GM23248 (cell line): ENCODE data around the gene FCGR2B. TPM values are rescaled to one million over a fixed set of nuclear protein-coding genes. Genes with fewer than 3 reads are reported as not detected.
"Not testable (repeated sequence)": the region's sequence is repeated elsewhere in the genome, so short reads cannot be mapped to it uniquely, and the experiment has no call there.

ENCODE experiments used
- DNase-seq: peaks from one replicate; pipeline ENCODE4 v3.0.0-alpha.2; 2015
- H2AFZ ChIP-seq: fragments of 200-600 bp; sonication (generic); 2 replicates; pipeline ENCODE4 v1.6.1; 2016; ENCODE audit warnings: antibody characterized with exemption
- H3F3A ChIP-seq: fragments of 200-600 bp; sonication (generic); 2 replicates; pipeline ENCODE4 v1.6.1; 2016; ENCODE audit warnings: mild to moderate bottlenecking, antibody characterized with exemption, mixed run types; ENCODE audit not compliant: insufficient read depth
- H3K27ac ChIP-seq: fragments of 200-600 bp; sonication (generic); 2 replicates; pipeline ENCODE4 v1.5.1; 2016; ENCODE audit warnings: mild to moderate bottlenecking
- H3K27me3 ChIP-seq: fragments of 200-600 bp; sonication (generic); replicated peaks from 2 replicates; pipeline ENCODE4 v1.6.1; 2016; ENCODE audit warnings: mild to moderate bottlenecking; ENCODE audit not compliant: insufficient read depth
- H3K36me3 ChIP-seq: fragments of 200-600 bp; sonication (generic); 2 replicates; pipeline ENCODE4 v1.6.1; 2016; ENCODE audit warnings: low read depth, mild to moderate bottlenecking
- H3K4me1 ChIP-seq: fragments of 200-600 bp; sonication (generic); 2 replicates; pipeline ENCODE4 v1.6.1; 2016; ENCODE audit warnings: mild to moderate bottlenecking; ENCODE audit not compliant: insufficient read depth
- H3K4me2 ChIP-seq: fragments of 200-600 bp; sonication (generic); one replicate; pipeline ENCODE4 v1.6.1; 2016; ENCODE audit warnings: mild to moderate bottlenecking; ENCODE audit not compliant: unreplicated experiment
- H3K4me3 ChIP-seq: fragments of 200-600 bp; sonication (generic); 2 replicates; pipeline ENCODE4 v1.5.1; 2016; ENCODE audit warnings: mild to moderate bottlenecking
- H3K79me2 ChIP-seq: fragments of 200-600 bp; sonication (generic); 2 replicates; pipeline ENCODE4 v1.6.1; 2016; ENCODE audit warnings: mild to moderate bottlenecking; ENCODE audit not compliant: insufficient read depth
- H3K9ac ChIP-seq: fragments of 200-600 bp; sonication (generic); 2 replicates; pipeline ENCODE4 v1.6.1; 2016; ENCODE audit warnings: mild to moderate bottlenecking
- H3K9me2 ChIP-seq: fragments of 200-600 bp; sonication (generic); 2 replicates; pipeline ENCODE4 v1.6.1; 2016; ENCODE audit warnings: mixed run types, mild to moderate bottlenecking, moderate library complexity; ENCODE audit not compliant: insufficient read depth
- H3K9me3 ChIP-seq: fragments of 200-600 bp; sonication (generic); one replicate; pipeline ENCODE4 v1.6.1; 2017; ENCODE audit warnings: low read depth
- H4K20me1 ChIP-seq: fragments of 200-600 bp; sonication (generic); 2 replicates; pipeline ENCODE4 v1.6.0; 2016; ENCODE audit not compliant: insufficient read depth
- WGBS, 2 experiments: methylation state at CpG; one replicate each; pipeline ENCODE4 v1.1.6; 2015 to 2017; ENCODE audit warnings: low lambda C conversion rate in 2 of 2, low coverage in 1 of 2; ENCODE audit errors: missing lambda C conversion rate in 2 of 2; 5-methylcytosine and 5-hydroxymethylcytosine counted together
- in situ Hi-C: fragments of 300-500 bp; cut with MboI; formaldehyde crosslinking; loops from 2 replicates; pipeline ENCODE4 v1.15.0; 2020
- polyA plus RNA-seq: library from polyadenylated mRNA; unstranded; fragments of >200 nt; fragmentation: Nextera tagmentation; extraction: Ambion mirVana; gene quantifications from 2 replicates; pipeline ENCODE4 v1.2.1, GENCODE V29; 2016
- total RNA-seq: library from RNA; depleted of rRNA; stranded (reverse); fragments of >200 nt; shearing (Covaris generic); gene quantifications from 2 replicates; pipeline ENCODE4 v1.2.3, GENCODE V29; 2014

Gene FCGR2B
- total and polyA plus RNA-seq, 2 experiments from 2014 or later: not detected

DNA sequence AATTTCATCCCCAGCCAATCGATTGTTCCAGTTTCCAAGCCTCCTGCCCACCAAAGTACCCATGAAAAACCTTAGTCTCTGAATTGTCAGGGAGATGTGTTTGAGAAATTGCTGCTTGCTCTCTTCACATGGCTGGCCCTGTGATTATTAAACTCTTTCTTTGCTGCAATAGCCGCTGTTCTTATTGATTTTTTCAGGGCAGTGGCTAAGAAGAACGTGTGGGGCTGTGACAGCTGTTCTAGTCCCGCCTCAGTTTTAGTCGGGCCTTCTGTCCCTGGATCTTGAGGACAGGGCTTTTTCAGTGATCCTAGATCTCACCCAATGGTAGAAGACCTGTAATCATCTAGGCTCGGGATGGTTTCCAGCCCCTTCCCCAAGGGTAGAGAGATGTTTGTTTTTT lies 9.0 kb upstream of the FCGR2B start:
- H3K27ac ChIP-seq, H3K4me2 ChIP-seq, H3K4me3 ChIP-seq, H3K36me3 ChIP-seq, H3K9me3 ChIP-seq, DNase-seq, H2AFZ ChIP-seq, H3K27me3 ChIP-seq, H4K20me1 ChIP-seq, H3K4me1 ChIP-seq, H3K9me2 ChIP-seq, H3K9ac ChIP-seq, in situ Hi-C loops, H3K79me2 ChIP-seq, H3F3A ChIP-seq: not testable (repeated sequence)
- 70 to 75% methylated on average over 6 of the region's 6 CpGs for WGBS, 2 experiments

DNA sequence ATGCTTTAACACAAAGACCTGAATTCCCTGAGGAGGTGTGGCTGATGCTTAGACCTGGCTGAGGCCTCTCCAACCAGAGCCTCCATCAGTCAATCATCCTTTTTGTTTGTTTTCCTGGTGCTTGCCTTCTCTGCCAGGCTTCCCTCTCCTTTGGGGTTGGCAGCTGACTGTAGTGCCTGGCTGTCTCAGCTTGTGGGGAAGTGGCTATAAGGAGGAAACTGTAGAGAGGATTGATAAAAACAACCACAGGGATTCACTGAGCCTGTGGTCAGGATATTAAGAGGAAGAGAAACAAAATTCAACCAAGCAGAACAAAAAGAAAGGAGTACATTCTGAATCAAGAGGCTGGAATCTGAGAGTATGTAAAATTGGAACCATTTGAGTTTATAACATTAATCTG lies 4.4 kb upstream of the FCGR2B start:
- H3K4me1 ChIP-seq, in situ Hi-C loops, H3K79me2 ChIP-seq, H3K4me3 ChIP-seq, H3F3A ChIP-seq, H4K20me1 ChIP-seq, H3K9me2 ChIP-seq, H3K9ac ChIP-seq, DNase-seq, H3K27ac ChIP-seq, H3K36me3 ChIP-seq, H3K4me2 ChIP-seq, H2AFZ ChIP-seq, H3K27me3 ChIP-seq, H3K9me3 ChIP-seq: not testable (repeated sequence)

DNA sequence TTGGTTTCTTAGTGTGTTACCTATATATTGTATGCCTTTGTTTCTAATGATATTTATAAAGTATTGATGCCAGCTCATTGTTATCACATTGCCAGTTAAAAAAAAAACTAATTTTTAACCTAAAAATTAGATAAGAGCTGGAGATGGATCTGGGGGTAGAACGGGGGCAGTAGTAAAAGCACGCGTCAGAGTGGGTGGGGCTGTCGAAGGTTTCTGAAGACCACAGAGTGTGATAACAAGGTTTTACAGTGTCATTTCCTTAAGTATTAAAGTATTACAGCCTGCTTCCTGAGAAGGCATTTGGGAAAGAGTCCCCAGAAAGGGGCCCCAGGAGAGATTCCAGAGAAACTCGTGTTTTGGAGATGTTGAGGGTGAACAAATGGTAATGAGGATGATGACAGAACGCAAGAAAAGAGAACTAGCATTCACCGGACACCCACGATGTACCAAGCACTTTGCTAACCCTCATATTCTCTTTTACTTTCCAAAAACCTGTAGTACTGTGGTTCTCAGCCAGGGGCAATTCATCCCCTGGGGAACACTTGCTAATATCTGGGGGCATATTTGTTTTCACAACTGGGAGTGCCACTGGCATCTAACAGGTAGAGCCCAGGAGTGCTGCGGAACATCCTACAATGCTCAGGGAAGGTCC lies 1.2 kb upstream of the FCGR2B start:
- H3K9me3 ChIP-seq, H3K9ac ChIP-seq, H3K36me3 ChIP-seq, H3K4me3 ChIP-seq, DNase-seq, H3F3A ChIP-seq, H3K27me3 ChIP-seq, H3K4me1 ChIP-seq, H3K9me2 ChIP-seq, H2AFZ ChIP-seq, H3K4me2 ChIP-seq, H4K20me1 ChIP-seq, in situ Hi-C loops, H3K79me2 ChIP-seq, H3K27ac ChIP-seq: not testable (repeated sequence)
- 22 to 29% methylated on average over 3 to 4 of the region's 9 CpGs for WGBS, 2 experiments

DNA sequence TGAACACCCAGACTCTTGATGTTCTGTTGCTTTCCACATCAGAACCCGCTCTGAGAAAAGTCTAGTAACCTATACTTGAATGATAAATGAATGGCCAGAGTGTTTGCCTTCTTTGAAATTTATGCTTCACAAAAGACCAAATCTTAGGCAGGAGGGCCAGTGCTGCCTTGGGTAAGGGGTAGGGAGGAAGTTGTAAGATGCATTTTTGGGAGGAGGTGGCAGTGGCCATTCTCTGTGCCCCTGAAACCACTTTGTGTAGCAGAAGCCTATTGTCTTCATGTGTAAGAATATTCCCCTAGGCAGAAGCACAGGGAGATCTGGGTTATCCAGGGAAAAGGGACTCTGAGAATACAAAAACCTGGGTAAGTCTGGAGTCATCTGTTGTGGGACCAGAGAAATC lies 626 bp downstream of the FCGR2B start:
- H3K36me3 ChIP-seq, H3K9ac ChIP-seq, H3K4me2 ChIP-seq, H3K27me3 ChIP-seq, H4K20me1 ChIP-seq, H3K4me1 ChIP-seq, H3F3A ChIP-seq, H3K9me2 ChIP-seq, H3K27ac ChIP-seq, H2AFZ ChIP-seq, DNase-seq, H3K9me3 ChIP-seq, H3K79me2 ChIP-seq, in situ Hi-C loops, H3K4me3 ChIP-seq: not testable (repeated sequence)
- no CpG with 5 or more reads among the region's 1 CpG for WGBS, 2 experiments

DNA sequence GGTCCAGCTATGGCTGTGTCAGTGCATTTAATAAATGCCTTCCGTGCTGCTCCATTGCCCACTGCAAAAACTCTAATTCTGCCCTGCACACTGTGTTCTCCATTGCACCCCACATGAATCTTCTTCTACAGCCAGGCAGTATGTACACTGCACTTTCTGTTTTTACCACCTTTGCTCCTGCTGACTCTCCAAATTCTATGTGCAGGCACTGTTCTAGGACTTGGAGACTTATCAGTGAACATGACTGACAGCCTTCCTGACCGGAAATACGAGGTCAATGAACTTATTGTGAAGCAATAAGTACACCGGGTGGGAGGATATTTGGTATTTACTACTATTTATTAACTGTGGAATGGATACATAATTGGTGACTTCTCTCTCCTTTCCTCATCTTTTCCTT lies 1.7 kb downstream of the FCGR2B start:
- in situ Hi-C loops, H3K4me3 ChIP-seq, H4K20me1 ChIP-seq, H3K27me3 ChIP-seq, H3K9me2 ChIP-seq, H3F3A ChIP-seq, H3K36me3 ChIP-seq, H2AFZ ChIP-seq, H3K27ac ChIP-seq, H3K4me2 ChIP-seq, H3K9ac ChIP-seq, H3K4me1 ChIP-seq, H3K9me3 ChIP-seq, H3K79me2 ChIP-seq, DNase-seq: not testable (repeated sequence)
- no CpG with 5 or more reads among the region's 4 CpGs for WGBS, 2 experiments

DNA sequence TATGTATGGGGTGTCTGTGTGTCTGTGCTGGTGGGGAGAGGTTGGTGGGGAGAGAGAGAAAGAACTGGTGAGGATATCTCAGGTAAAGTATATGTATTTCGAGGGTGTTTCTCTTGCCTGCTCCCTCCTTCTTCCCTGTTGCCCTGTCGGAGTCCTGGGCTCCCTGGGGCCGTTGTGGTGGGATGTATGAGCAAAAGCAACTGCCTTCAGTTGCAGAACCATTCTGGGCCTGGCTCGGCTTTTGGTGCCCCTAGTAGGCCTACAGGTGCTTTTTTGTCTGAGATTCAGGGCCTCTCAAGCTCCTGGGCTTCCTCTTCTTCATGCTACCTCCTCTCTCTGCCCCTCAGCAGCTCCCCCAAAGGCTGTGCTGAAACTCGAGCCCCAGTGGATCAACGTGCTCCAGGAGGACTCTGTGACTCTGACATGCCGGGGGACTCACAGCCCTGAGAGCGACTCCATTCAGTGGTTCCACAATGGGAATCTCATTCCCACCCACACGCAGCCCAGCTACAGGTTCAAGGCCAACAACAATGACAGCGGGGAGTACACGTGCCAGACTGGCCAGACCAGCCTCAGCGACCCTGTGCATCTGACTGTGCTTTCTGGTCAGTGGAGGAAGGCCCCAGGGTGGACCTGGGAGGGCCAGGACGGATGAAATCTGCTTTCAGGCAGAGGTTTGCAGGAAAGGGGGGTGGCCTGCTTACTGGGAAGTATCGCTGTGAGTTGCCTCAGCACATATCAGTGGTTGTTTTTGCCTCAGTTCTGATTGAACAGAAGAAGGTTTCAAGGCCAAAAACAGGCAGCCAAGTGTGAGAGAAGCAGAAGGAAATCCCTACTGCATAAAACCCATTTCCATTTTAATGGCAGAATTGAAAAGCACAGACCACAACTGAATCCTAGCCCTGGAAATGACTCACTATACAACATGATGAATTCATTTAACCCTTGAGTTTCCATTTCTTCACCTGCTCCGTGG lies 8.4 kb downstream of the FCGR2B start:
- H3K27ac ChIP-seq, H3K27me3 ChIP-seq, H3K4me2 ChIP-seq, H3K9ac ChIP-seq, H3K36me3 ChIP-seq, in situ Hi-C loops, H3K79me2 ChIP-seq, H2AFZ ChIP-seq, H3F3A ChIP-seq, H4K20me1 ChIP-seq, H3K9me2 ChIP-seq, H3K4me1 ChIP-seq, H3K9me3 ChIP-seq, DNase-seq, H3K4me3 ChIP-seq: not testable (repeated sequence)
- 65 to 73% methylated on average over 11 to 13 of the region's 15 CpGs for WGBS, 2 experiments

DNA sequence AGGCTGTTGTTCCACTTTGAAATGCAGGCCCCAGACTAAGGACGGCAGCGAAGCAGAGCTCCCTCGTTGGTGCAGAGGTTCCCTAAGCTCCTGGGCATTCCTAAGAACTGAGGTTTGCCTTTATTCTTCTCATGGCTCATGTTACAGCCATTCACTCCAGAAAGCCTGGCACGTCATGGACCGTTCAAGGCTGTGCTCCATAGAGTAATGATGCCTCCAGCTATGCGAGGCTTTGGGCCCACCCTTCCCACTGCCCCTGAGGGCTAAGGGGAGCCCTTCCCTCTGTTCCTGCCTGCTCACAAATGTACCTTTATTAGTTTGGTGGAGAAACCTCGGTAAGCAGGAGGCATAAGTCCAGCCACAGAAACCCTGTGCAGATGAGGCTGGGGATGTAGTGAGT lies 10.5 kb downstream of the FCGR2B start:
- H3F3A ChIP-seq, H3K4me2 ChIP-seq, H4K20me1 ChIP-seq, DNase-seq, H3K36me3 ChIP-seq, H3K9me2 ChIP-seq, H3K4me3 ChIP-seq, H3K9ac ChIP-seq, H3K27me3 ChIP-seq, H3K27ac ChIP-seq, H3K9me3 ChIP-seq, in situ Hi-C loops, H3K4me1 ChIP-seq, H3K79me2 ChIP-seq, H2AFZ ChIP-seq: not testable (repeated sequence)
- 73 to 80% methylated on average over 6 of the region's 7 CpGs for WGBS, 2 experiments
